GM12892 (cell line): ENCODE measurements around the gene HOXC9.

Experiments used
- POLR2A ChIP-seq: IDR thresholded peaks from 2 replicates; pipeline ENCODE4 v1.6.1; 2011; ENCODE audit warnings: low read depth, low read length, control low read depth
- POLR2AphosphoS5 ChIP-seq: IDR thresholded peaks from 2 replicates; pipeline ENCODE4 v1.6.1; 2011; ENCODE audit warnings: low read depth, low read length, control low read depth
- TAF1 ChIP-seq: IDR thresholded peaks from 2 replicates; pipeline ENCODE4 v1.6.1; 2011; ENCODE audit warnings: low read depth, mild to moderate bottlenecking, control low read depth, low read length, borderline replicate concordance

GRCh38 chr12:54024581-54025305, 24.8 kb downstream of the HOXC9 start:
- TF ChIP-seq POLR2AphosphoS5 (no peak), POLR2A (no peak), TAF1 (no peak)
